A673 (cell line): ENCODE results near the gene VARS1. TPM values are rescaled to one million over a fixed set of nuclear protein-coding genes. Genes with fewer than 3 reads are reported as not detected.

Experiments used
- BruUV-seq: library from RNA; stranded (reverse); fragments of 400-500 nt; replicated peaks from 2 replicates; lab custom pipeline; 2021; lab: Mats Ljungman, UMichigan
- CTCF ChIA-PET: fragments of 300-600 bp; sonication (Branson Sonifier 250); formaldehyde crosslinking; loops from one replicate; lab custom pipeline; 2022; ENCODE audit warnings: antibody characterized with exemption; lab: Charles Lee
- POLR2A ChIA-PET: fragments of 300-600 bp; sonication (Branson Sonifier 250); formaldehyde crosslinking; loops from one replicate; lab custom pipeline; 2022; ENCODE audit warnings: antibody characterized with exemption; ENCODE audit not compliant: low non-redundant PET; lab: Charles Lee
- DNase-seq: peaks from one replicate; pipeline ENCODE4 v3.0.0-alpha.2; 2015; ENCODE audit warnings: low spot score
- H3K27ac ChIP-seq: fragments of 200-600 bp; sonication (generic); 2 replicates; pipeline ENCODE4 v1.5.1; 2016; ENCODE audit warnings: mixed run types, low read depth, mild to moderate bottlenecking, mixed read lengths, antibody characterized with exemption, low read length; ENCODE audit not compliant: poor library complexity, severe bottlenecking
- H3K27me3 ChIP-seq: fragments of 200-600 bp; sonication (generic); replicated peaks from 2 replicates; pipeline ENCODE4 v1.6.1; 2017; ENCODE audit warnings: mixed run types, low read depth, mild to moderate bottlenecking, mixed read lengths, antibody characterized with exemption, low read length; ENCODE audit not compliant: insufficient read depth, poor library complexity
- H3K36me3 ChIP-seq: fragments of 200-600 bp; sonication (generic); 2 replicates; pipeline ENCODE4 v1.6.1; 2016; ENCODE audit warnings: mixed run types, mild to moderate bottlenecking, mixed read lengths, antibody characterized with exemption, low read length; ENCODE audit not compliant: insufficient read depth, poor library complexity, severe bottlenecking
- H3K4me1 ChIP-seq: fragments of 200-600 bp; sonication (generic); 2 replicates; pipeline ENCODE4 v1.6.1; 2017; ENCODE audit warnings: mixed run types, mild to moderate bottlenecking, mixed read lengths, antibody characterized with exemption, low read length; ENCODE audit not compliant: insufficient read depth, poor library complexity, severe bottlenecking
- H3K4me3 ChIP-seq: fragments of 200-600 bp; sonication (generic); 2 replicates; pipeline ENCODE4 v1.5.1; 2016; ENCODE audit warnings: low read depth, mixed run types, mild to moderate bottlenecking, mixed read lengths, low read length; ENCODE audit not compliant: poor library complexity, severe bottlenecking
- H3K9me3 ChIP-seq: fragments of 200-600 bp; sonication (generic); 2 replicates; pipeline ENCODE4 v1.6.1; 2016; ENCODE audit warnings: mixed run types, low read depth, mild to moderate bottlenecking, mixed read lengths, antibody characterized with exemption, low read length; ENCODE audit not compliant: poor library complexity, severe bottlenecking
- EZH2 ChIP-seq: fragments of 200-600 bp; sonication (generic); IDR thresholded peaks from 2 replicates; pipeline ENCODE4 v1.6.1; 2017; ENCODE audit warnings: borderline replicate concordance, low read depth, mild to moderate bottlenecking, mixed read lengths, antibody characterized with exemption, low read length; ENCODE audit not compliant: poor library complexity, severe bottlenecking
- intact Hi-C: fragments of 100-400 bp; cut with micrococcal nuclease; formaldehyde crosslinking; loops from one replicate; pipeline ENCODE4 v1.10.0; 2022; ENCODE audit not compliant: unreplicated experiment
- total RNA-seq: library from RNA; stranded (reverse); gene quantifications from 2 replicates; pipeline ENCODE4 v1.2.3, GENCODE V29; 2021
- TF ChIP-seq, protein P1 (sequence below): fragments of 300-800, 200-600 bp; sonication (generic); conservative IDR thresholded peaks from 2 replicates; pipeline ENCODE4 v1.5.1; 2017; ENCODE audit warnings: low read depth, mild to moderate bottlenecking, antibody characterized with exemption, low read length, moderate library complexity, mixed read lengths

Gene VARS1
- total RNA-seq, 1 experiment from 2014 or later, result 233 TPM

GRCh38 chr6:31775184-31775583 is 20.4 kb downstream of the VARS1 start:
- H3K27me3 ChIP-seq, result no peaks in the 10 kb centered on the region
- H3K4me3 ChIP-seq, result no peak overlapping the region
- no peak for DNase-seq
- H3K4me1 ChIP-seq, result peaks cover 11% of the 10 kb centered on the region
- ChIA-PET POLR2A (interaction anchor here (0.6 kb wide), 2 partner anchors 9 to 27 kb away, joined by 3 read pairs; no protein-coding TSS in a partner anchor), CTCF (interaction anchor here (0.6 kb wide), 1 partner anchor 58 kb away, joined by 6 read pairs; no protein-coding TSS in a partner anchor)
- BruUV-seq, result no TSS peak
- no peak overlapping the region for H3K27ac ChIP-seq
- H3K9me3 ChIP-seq, result no peaks in the 10 kb centered on the region
- TF ChIP-seq, protein P1, sequence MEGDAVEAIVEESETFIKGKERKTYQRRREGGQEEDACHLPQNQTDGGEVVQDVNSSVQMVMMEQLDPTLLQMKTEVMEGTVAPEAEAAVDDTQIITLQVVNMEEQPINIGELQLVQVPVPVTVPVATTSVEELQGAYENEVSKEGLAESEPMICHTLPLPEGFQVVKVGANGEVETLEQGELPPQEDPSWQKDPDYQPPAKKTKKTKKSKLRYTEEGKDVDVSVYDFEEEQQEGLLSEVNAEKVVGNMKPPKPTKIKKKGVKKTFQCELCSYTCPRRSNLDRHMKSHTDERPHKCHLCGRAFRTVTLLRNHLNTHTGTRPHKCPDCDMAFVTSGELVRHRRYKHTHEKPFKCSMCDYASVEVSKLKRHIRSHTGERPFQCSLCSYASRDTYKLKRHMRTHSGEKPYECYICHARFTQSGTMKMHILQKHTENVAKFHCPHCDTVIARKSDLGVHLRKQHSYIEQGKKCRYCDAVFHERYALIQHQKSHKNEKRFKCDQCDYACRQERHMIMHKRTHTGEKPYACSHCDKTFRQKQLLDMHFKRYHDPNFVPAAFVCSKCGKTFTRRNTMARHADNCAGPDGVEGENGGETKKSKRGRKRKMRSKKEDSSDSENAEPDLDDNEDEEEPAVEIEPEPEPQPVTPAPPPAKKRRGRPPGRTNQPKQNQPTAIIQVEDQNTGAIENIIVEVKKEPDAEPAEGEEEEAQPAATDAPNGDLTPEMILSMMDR, result no peak
- TF ChIP-seq EZH2, result no peak
- intact Hi-C loops, result no loop called here
- peaks cover 24% of the 10 kb centered on the region for H3K36me3 ChIP-seq

DNA sequence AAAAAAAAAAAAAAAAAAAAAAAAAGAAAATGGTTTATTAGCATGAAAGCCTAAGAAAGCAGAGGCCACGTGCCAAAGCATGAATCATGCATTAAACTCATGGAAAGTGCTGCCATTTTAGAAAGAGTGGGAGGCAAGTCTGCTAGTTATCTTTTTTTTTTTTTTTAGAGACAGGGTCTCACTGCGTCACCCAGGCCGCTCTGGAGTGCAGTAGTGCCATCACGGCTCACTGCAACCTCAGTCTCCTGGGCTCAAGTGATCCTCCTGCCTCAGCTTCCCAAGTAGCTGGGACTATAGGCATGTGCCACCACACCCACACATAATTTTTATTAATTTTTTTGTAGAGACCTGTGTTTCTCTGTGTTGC is 23.6 kb downstream of the VARS1 start:
- TF ChIP-seq EZH2, result no peak
- TF ChIP-seq, protein P1, result no peak
- H3K27ac ChIP-seq, result no peak overlapping the region
- H3K27me3 ChIP-seq, result no peaks in the 10 kb centered on the region
- ChIA-PET POLR2A (no interaction called here), CTCF (no interaction called here)
- no peak overlapping the region for H3K4me3 ChIP-seq
- no TSS peak for BruUV-seq
- peaks cover 5% of the 10 kb centered on the region for H3K4me1 ChIP-seq
- peak; percentile 73 for DNase-seq
- no peaks in the 10 kb centered on the region for H3K9me3 ChIP-seq
- no peaks in the 10 kb centered on the region for H3K36me3 ChIP-seq
- intact Hi-C loops, result no loop called here

DNA sequence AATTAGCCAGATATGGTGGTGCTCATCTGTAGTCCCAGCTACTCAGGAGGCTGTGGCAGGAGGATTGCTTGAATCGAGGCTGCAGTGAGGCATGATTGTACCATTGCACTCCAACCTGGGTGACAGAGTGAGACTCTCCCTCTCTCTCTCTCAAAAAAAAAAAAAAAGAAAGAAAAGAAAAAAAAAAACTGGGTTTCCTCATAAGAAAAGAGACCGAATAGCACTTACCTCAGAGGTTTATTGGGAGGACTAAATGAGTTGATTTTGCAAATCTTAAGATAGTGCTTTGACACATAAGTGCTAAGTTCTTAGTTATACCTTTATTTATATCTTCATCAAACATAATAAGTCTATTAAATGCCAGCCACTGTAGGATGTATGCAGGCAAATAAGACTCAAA is 24.7 kb downstream of the VARS1 start:
- TF ChIP-seq, protein P1, result no peak
- TF ChIP-seq EZH2, result no peak
- intact Hi-C loops, result no loop called here
- H3K27me3 ChIP-seq, result no peaks in the 10 kb centered on the region
- H3K4me1 ChIP-seq, result no peaks in the 10 kb centered on the region
- H3K9me3 ChIP-seq, result no peaks in the 10 kb centered on the region
- no peak for DNase-seq
- no peak overlapping the region for H3K27ac ChIP-seq
- no peaks in the 10 kb centered on the region for H3K36me3 ChIP-seq
- CTCF ChIA-PET, result no interaction called here
- BruUV-seq, result no TSS peak
- no peak overlapping the region for H3K4me3 ChIP-seq
- POLR2A ChIA-PET, result no interaction called here
